SK-N-MC (cell line): ENCODE data around the gene EOLA1.
"Not testable (repeated sequence)": the region's sequence is repeated elsewhere in the genome, so short reads cannot be mapped to it uniquely, and the experiment has no call there.

ENCODE experiments used
- DNase-seq: peaks from one replicate; pipeline ENCODE4 v3.0.0-alpha.2; 2011; ENCODE audit warnings: low read depth, low spot score
- H3K27ac ChIP-seq: fragments of 200-600 bp; sonication (generic); 2 replicates; pipeline ENCODE4 v1.5.1; 2016; ENCODE audit warnings: mixed run types
- H3K36me3 ChIP-seq: fragments of 200-600 bp; sonication (generic); 2 replicates; pipeline ENCODE4 v1.6.1; 2017; ENCODE audit warnings: antibody characterized with exemption, low read length, mixed read lengths; ENCODE audit not compliant: insufficient read depth
- H3K4me3 ChIP-seq: fragments of 200-600 bp; sonication (generic); 2 replicates; pipeline ENCODE4 v1.5.1; 2016
- H3K9ac ChIP-seq: fragments of 200-600 bp; sonication (generic); 2 replicates; pipeline ENCODE4 v1.8.0; 2017; ENCODE audit warnings: mixed run types, mixed read lengths; ENCODE audit not compliant: insufficient read length
- H3K9me3 ChIP-seq: fragments of 200-600 bp; sonication (generic); 2 replicates; pipeline ENCODE4 v1.6.1; 2017; ENCODE audit warnings: low read depth, mild to moderate bottlenecking, antibody characterized with exemption, low read length, moderate library complexity, mixed read lengths
- EZH2 ChIP-seq: fragments of 200-600 bp; sonication (generic); IDR thresholded peaks from one replicate; pipeline ENCODE4 v1.6.1; 2017; ENCODE audit warnings: antibody characterized with exemption
- FOXP2 ChIP-seq: optimal IDR thresholded peaks from 2 replicates; pipeline ENCODE3; 2011; ENCODE audit warnings: mild to moderate bottlenecking, moderate library complexity; ENCODE audit not compliant: insufficient read depth; ENCODE audit errors: extremely low read length, control extremely low read depth
- POLR2AphosphoS5 ChIP-seq: IDR thresholded peaks from 2 replicates; pipeline ENCODE4 v1.6.1; 2012; ENCODE audit warnings: mild to moderate bottlenecking, low read depth, low read length, borderline replicate concordance

The EOLA1 gene

DNA sequence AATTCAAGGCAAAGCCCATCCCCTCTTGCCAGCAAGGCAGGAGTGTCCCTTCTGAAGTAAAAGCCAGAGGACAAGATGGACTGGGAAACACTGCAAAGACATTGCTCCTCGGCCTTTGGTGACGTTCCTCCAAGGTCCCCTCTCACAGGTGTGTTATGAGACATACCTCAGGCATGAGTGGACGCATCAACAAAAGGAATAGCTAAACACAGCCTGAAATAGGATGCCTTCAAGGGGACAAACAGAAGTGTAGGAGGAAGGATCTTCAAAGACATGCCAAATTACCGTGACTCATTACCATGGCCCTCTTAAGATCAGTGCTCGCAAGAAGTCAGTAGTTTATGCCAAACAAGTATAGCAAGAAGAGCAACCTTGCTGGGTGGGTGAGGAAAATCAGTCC is 29.7 kb upstream of the EOLA1 start:
- TF ChIP-seq POLR2AphosphoS5 (no peak), EZH2 (no peak), FOXP2 (no peak)

DNA sequence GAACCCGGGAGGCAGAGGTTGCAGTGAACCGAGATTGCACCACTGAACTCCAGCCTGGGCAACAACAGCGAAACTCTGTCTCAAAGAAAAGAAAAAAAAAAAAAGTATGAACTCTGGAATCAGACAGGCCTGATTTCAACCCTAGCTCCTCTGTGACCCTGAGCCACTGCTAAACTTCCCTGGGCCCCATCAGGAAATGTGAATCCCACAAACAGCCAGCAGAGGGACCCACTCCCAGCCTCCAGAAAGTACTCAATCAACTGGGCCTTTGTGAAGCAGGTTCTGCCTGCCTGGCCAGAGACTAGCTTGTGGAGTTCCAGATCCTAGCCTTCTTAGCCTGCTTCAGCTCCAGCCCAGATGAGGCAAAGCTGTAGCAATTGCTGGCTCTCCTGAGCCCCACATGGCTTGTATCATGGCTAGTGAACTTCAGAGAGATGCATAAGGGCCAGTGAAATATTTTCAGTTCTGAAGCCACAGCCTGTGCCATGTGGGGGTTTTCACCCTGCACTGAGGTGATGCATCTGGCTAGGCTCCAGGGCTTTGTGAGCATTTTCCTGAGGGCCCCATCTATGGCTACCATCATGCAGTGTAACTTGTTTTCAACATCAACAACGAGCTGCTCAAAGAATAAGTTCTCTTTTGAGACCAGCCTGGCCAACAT is 28.5 kb upstream of the EOLA1 start:
- TF ChIP-seq EZH2 (no peak), FOXP2 (no peak), POLR2AphosphoS5 (no peak)
- DNase-seq: no peak
- Histone ChIP-seq H3K9me3 (no peaks in the 10 kb centered on the region), H3K9ac (no peak overlapping the region), H3K4me3 (no peak overlapping the region), H3K27ac (no peak overlapping the region), H3K36me3 (no peaks in the 10 kb centered on the region)

More for the DNA sequence above, 29.7 kb upstream of the EOLA1 start:
- Histone ChIP-seq H3K9ac (no peak overlapping the region), H3K9me3 (no peaks in the 10 kb centered on the region), H3K4me3 (no peak overlapping the region), H3K36me3 (no peaks in the 10 kb centered on the region), H3K27ac (no peak overlapping the region)
- no peak for DNase-seq

DNA sequence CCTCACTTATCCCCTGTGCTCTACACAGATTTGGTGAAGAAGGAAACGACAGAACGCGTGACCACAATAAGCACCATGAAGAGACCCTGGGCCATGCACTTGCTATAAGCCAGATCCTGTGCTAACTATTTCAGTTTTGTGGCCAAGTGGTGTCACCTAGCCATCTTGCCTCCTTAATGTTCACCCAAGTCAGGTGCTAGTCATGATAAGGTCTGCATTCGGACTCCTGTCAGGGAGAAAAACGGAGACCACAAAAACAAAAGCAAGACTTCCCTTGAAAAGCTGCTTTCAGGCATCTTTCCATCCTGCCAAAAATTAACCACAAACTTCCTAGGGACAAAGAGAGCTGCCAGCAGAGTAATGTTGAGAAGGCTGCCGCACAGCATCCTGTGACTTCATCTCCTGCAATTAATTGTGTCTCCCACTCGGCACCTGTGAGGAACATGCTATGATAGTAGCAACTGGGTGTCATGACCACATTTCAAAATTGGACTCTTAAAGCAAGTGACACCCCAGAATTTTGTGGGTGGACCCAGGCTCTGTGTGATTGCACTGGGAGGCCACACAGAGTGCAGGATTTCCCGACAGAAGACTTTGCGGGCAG is 26.9 kb upstream of the EOLA1 start:
- Histone ChIP-seq H3K9ac (no peak overlapping the region), H3K9me3 (no peaks in the 10 kb centered on the region), H3K36me3 (no peaks in the 10 kb centered on the region), H3K27ac (no peak overlapping the region), H3K4me3 (no peak overlapping the region)
- TF ChIP-seq EZH2: no peak
- TF ChIP-seq POLR2AphosphoS5: no peak
- TF ChIP-seq FOXP2: no peak
- no peak for DNase-seq

DNA sequence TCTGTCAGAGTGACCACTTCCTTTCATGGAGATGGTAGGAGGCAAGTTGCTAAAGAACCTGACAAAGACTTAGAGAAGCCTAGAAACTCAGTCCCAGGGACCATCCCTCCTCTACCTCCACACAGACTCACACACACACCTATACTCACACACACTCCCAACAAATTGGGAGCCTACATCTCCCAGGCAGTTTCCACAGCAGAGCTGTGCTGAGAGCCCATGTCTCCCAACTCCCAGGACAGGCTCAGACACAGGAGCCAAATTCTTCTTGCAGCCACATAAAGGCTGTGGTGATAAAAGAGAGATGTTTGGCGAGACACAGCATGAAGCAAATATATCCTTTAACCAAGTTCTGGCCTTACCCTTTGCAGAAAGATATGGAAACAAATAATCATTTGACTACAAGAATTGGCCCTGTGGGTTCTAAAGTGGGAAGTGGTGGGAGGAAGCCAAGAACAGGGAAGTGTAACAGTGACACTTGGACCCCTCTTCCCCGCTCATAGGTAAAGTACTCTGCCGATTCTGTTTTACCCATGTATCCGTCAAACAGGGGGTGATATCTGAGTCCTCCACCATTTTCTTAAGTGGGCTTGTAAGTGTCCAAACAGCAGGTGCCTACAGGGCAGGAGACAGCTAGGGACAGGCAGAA is 24.7 kb upstream of the EOLA1 start:
- TF ChIP-seq EZH2 (no peak), POLR2AphosphoS5 (no peak), FOXP2 (no peak)
- no peak for DNase-seq
- Histone ChIP-seq H3K27ac (no peak overlapping the region), H3K36me3 (no peaks in the 10 kb centered on the region), H3K4me3 (no peak overlapping the region), H3K9ac (no peak overlapping the region), H3K9me3 (no peaks in the 10 kb centered on the region)

DNA sequence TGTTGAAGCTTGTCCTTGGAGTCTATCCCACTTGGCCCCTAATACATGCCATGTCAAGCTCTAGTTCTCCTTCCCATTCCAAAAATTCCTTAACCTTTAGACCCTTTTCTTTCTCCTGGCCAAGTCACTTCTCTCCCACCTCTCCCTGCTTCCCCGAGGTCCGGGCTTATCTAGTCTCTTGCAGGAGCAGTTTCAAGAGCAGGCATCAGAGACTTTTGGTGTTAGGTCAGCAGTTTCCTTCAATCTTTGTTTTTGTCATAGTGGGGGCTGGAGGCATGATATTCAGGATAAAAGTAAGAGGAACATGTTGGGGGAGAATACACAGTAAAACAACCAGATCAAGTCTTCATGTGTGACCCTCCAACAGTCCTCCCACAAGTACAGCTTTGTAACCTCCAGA is 24.2 kb upstream of the EOLA1 start:
- Histone ChIP-seq H3K9ac (no peak overlapping the region), H3K9me3 (no peaks in the 10 kb centered on the region), H3K27ac (no peak overlapping the region), H3K4me3 (no peak overlapping the region), H3K36me3 (no peaks in the 10 kb centered on the region)
- TF ChIP-seq EZH2 (no peak), FOXP2 (no peak), POLR2AphosphoS5 (no peak)
- DNase-seq: no peak

DNA sequence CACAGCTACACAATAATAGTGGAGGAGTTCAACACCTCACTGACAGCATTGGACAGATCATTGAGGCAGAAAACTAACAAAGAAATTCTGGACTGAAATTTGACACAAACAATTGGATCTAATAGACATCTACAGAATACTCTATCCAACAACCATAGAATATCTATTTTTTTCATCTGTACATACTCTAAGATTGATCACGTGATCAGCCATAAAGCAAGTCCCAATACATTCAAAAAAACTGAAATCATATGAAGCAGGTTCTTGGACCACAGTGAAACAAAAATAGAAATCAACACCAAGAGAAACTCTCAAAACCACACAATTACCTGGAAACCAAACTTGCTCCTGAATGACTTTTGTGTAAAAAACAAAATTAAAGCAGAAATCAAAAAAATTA is 23.5 kb upstream of the EOLA1 start:
- no peak overlapping the region for H3K9ac ChIP-seq
- no peaks in the 10 kb centered on the region for H3K36me3 ChIP-seq
- TF ChIP-seq POLR2AphosphoS5 (no peak), EZH2 (no peak), FOXP2 (no peak)
- no peaks in the 10 kb centered on the region for H3K9me3 ChIP-seq
- H3K4me3 ChIP-seq: no peak overlapping the region
- H3K27ac ChIP-seq: no peak overlapping the region
- DNase-seq: no peak

DNA sequence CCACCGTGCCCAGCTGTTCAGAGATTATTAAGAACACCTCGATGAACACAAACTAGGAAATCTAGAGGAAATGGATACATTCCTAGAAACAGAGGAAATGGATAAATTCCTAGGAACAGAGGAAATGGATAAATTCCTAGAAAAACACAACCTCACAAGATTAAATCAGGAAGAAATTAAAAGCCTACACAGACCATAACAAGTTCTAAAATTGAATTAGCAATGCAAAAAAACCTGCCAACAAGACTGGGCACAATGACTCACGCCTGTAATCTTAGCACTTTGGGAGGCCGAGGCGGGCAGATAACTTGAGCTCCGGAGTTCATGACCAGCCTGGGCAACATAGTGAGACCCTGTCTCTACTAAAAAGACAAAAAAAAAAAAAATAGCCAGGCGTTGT is 22.6 kb upstream of the EOLA1 start:
- no peak for DNase-seq
- H3K9me3 ChIP-seq: no peaks in the 10 kb centered on the region
- no peak overlapping the region for H3K4me3 ChIP-seq
- no peaks in the 10 kb centered on the region for H3K36me3 ChIP-seq
- H3K9ac ChIP-seq: no peak overlapping the region
- TF ChIP-seq EZH2 (no peak), FOXP2 (no peak), POLR2AphosphoS5 (no peak)
- no peak overlapping the region for H3K27ac ChIP-seq

DNA sequence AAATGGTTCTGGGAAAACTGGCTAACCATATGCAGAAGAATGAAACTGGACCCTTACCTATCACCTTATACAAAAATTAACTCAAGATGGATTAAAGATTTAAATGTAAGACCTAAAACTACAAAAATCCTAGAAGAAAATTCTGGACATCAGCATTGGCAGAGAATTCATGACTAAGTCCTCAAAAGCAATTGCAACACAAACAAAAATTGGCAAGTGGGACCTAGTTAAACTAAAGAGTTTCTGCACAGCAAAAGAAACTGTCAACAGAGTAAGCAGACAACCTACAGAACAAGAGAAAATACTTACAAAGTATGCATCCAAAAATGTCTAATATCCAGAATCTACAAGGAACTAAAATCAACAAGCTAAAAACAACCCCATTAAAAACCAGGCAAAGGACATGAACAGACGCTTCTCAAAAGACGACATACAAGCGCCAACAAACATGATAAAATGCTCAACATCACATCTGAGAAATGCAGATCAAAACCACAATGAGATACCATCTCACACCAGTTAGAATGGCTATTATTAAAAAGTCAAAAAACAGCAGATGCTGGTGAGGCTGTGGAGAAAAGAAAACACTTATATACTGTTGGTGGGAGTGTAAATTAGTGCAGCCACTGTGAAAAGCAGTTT is 20.1 kb upstream of the EOLA1 start:
- not testable (repeated sequence) for H3K36me3 ChIP-seq, H3K9me3 ChIP-seq, H3K27ac ChIP-seq, DNase-seq, H3K9ac ChIP-seq, H3K4me3 ChIP-seq
